VCaP (cell line): ENCODE results near the gene OSBPL2.

Experiments
- H3K27ac ChIP-seq: fragments of 450-650 bp; 2 replicates; pipeline ENCODE4 v1.5.1; 2017
- TF ChIP-seq, protein P1 (sequence below): fragments of 450-650 bp; conservative IDR thresholded peaks from 2 replicates; pipeline ENCODE4 v1.5.1; 2017; ENCODE audit warnings: mild to moderate bottlenecking, moderate library complexity

OSBPL2 gene

GRCh38 chr20:62323980-62324906, 85.9 kb downstream of the OSBPL2 start:
- no peak overlapping the region for H3K27ac ChIP-seq
- TF ChIP-seq, protein P1, sequence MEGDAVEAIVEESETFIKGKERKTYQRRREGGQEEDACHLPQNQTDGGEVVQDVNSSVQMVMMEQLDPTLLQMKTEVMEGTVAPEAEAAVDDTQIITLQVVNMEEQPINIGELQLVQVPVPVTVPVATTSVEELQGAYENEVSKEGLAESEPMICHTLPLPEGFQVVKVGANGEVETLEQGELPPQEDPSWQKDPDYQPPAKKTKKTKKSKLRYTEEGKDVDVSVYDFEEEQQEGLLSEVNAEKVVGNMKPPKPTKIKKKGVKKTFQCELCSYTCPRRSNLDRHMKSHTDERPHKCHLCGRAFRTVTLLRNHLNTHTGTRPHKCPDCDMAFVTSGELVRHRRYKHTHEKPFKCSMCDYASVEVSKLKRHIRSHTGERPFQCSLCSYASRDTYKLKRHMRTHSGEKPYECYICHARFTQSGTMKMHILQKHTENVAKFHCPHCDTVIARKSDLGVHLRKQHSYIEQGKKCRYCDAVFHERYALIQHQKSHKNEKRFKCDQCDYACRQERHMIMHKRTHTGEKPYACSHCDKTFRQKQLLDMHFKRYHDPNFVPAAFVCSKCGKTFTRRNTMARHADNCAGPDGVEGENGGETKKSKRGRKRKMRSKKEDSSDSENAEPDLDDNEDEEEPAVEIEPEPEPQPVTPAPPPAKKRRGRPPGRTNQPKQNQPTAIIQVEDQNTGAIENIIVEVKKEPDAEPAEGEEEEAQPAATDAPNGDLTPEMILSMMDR = no peak

DNA sequence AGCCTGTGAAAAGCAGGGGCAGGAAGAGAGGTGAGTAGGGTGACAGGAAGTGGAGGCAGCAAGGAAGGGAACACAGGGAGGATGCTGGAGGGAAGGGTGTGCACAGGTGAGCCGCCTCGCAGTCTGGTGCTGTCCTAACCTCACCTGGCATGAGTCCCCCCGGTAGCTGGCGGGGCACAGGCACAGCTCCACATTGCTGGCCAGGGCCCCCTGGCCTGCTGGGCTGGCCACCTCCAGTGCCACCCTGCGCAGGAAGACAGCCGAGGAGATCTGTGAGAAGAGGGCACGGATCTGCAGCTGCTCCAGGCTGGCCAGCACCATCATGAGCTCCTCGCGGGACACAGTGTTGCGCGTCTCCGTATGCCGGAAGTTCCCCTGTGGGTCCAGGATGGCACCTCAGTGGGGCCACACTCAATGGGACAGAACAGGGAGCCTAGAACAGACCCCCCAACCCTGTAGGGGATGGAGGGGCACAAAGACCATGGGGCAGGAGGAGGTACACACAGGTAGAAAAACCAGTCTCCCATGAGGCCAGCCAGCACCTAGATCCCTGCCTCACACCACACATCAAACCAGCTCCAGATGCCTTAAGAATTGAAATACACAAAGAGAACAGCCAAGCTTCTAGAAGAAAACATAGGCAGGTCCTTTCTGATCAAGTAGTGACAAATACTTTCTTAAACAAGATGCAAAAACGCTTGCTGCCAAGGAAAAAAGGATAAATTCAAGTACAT, 87.0 kb downstream of the OSBPL2 start:
- H3K27ac ChIP-seq = no peak overlapping the region
- TF ChIP-seq, protein P1 = no peak

- no peak overlapping the region for H3K27ac ChIP-seq
- TF ChIP-seq, protein P1 = no peak
Measured at GRCh38 chr20:62326559-62326958, 88.2 kb downstream of the OSBPL2 start.

- no peak overlapping the region for H3K27ac ChIP-seq
- TF ChIP-seq, protein P1 = no peak
Measured at GRCh38 chr20:62326959-62327725, 88.8 kb downstream of the OSBPL2 start.

GRCh38 chr20:62327726-62328495, 89.6 kb downstream of the OSBPL2 start:
- TF ChIP-seq, protein P1 = no peak
- no peak overlapping the region for H3K27ac ChIP-seq

- no peak overlapping the region for H3K27ac ChIP-seq
- TF ChIP-seq, protein P1 = no peak
Measured at GRCh38 chr20:62328684-62329388, 90.5 kb downstream of the OSBPL2 start.
